Measurements from ENCODE around the gene OTOA. TPM values are rescaled to one million over a fixed set of nuclear protein-coding genes. Genes with fewer than 3 reads are reported as not detected.
"Not testable (repeated sequence)": the region's sequence is repeated elsewhere in the genome, so short reads cannot be mapped to it uniquely, and the experiment has no call there.

OTOA gene
- total RNA-seq, 1 donor from 2014 or later, result under 0.01 TPM

DNA sequence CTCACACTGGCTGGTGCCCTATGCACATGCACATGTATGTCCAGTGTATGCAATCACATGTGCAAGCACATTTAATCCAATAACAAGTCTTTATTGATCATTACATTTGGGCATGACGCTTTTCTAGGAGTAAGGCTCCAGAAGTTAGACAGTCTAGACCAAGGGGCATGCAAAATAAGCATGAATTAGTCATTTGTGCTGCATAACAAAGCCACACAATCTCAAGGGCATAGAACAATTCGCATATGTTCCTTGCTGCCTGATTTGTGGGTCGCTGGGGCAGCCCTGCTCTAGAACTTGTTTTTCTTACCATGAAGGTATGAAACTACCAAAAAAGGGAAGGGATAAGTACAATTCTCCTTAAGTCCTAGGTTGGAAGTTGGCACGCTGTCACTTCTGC, 67.5 kb downstream of the OTOA start:
- H3K9ac ChIP-seq (ENCODE audit: low read depth in 1 of 3, low read length in 3 of 3); H3K27ac ChIP-seq (ENCODE audit: low read depth, low read length); H3K27me3 ChIP-seq (ENCODE audit: control insufficient read depth in 3 of 3, insufficient read depth in 3 of 3, low read length in 3 of 3); H3K9me3 ChIP-seq (ENCODE audit: control insufficient read depth in 3 of 3, low read length in 3 of 3); H3K4me3 ChIP-seq (ENCODE audit: low read length in 3 of 3); H3K36me3 ChIP-seq (ENCODE audit: control insufficient read depth in 3 of 3, insufficient read depth in 3 of 3, low read length in 3 of 3); H3K4me1 ChIP-seq (ENCODE audit: control insufficient read depth in 3 of 3, insufficient read depth in 3 of 3, low read length in 3 of 3): not testable (repeated sequence)

DNA sequence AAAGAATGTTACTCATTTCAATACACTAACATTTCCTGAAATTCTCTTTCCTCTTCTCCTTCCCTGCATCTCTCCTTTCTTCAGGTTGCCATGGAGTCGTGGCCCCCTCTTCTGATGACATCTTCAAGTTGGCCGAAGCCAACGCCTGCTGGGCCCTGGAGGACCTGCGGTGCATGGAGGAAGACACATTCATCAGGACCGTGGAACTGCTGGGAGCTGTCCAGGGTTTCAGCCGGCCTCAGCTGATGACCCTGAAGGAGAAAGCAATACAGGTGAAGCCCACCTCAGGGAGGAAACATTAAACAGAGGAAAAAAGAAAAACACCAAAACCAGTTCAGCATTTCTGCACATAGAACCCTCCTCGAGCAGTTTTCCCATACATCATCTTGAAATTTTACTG, 76.9 kb downstream of the OTOA start:
- H3K9me3 ChIP-seq (ENCODE audit: control insufficient read depth in 3 of 3, low read length in 3 of 3); H3K27me3 ChIP-seq (ENCODE audit: control insufficient read depth in 3 of 3, insufficient read depth in 3 of 3, low read length in 3 of 3); H3K9ac ChIP-seq (ENCODE audit: low read depth in 1 of 3, low read length in 3 of 3); H3K4me1 ChIP-seq (ENCODE audit: control insufficient read depth in 3 of 3, insufficient read depth in 3 of 3, low read length in 3 of 3); H3K4me3 ChIP-seq (ENCODE audit: low read length in 3 of 3); H3K27ac ChIP-seq (ENCODE audit: low read depth, low read length); H3K36me3 ChIP-seq (ENCODE audit: control insufficient read depth in 3 of 3, insufficient read depth in 3 of 3, low read length in 3 of 3): not testable (repeated sequence)

DNA sequence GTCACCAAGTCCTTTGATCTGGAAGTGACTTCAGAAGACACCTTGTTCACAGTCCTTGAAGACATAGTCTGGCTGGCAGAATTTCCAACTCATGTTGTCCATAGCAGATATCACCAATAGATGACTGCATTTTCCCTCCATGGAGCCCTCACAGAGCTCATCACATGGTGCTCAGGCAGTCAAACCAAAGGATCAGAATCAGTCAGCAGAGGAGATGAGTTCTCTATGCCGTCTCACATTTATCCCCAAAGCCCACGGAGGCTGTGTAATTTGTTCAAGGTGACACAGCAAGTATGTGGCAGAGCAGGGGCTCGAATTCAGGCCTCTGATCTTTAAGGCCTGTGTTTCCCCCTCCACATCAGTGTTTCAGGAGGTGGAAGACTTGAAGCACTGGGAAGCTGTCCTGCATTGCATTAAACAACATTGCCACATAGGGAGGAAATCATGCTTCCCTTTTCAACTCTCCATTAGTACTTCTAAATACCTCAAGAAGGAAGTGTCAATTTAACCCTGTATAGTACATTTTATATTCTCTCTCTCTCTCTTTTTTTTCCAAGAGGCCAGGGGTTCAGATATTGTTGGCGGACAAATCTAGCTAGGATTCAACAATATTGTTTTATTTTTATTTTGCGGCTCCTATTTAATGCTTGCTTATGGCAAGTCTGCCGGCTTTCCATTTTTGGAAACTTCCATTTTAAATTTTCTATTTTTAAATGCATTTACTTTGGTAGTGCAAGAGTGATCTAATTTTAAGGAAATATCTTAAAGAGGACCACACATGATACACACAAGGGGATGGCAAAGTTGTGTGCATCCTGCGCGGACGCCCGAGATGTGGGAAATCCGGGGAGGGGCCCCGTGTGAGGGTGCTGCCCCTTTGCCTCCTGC, 92.7 kb downstream of the OTOA start:
- H3K4me3 ChIP-seq (ENCODE audit: low read length in 3 of 3); H3K36me3 ChIP-seq (ENCODE audit: control insufficient read depth in 3 of 3, insufficient read depth in 3 of 3, low read length in 3 of 3): not testable (repeated sequence)

DNA sequence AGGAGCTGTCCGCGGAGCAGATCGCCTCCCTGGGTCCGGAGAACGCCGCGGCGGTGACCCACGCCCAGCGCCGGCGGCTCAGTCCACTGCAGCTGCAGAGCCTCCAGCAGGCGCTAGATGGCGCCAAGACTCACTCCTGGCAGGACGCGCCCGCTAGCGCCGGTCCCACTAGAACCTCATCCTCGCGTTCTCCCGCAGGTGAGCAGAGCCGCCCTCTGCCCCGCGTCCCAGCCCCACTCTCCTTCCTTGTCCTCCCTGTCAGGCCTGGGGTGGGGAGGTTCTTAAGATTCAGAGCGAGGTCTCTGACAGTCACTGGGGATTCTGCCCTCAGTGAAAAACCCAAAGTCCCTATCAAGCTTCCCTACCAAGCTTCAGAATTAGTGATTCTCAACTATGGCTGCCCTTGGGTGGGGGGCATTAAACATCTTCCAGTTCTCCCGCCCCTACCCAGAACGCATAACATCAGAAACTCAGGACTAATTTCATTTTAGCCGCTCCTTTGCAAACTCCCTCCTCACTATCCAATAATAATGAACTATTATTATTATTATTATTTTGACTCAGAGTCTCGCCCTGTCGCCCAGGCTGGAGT, 93.4 kb downstream of the OTOA start:
- not testable (repeated sequence) for H3K27ac ChIP-seq (ENCODE audit: low read depth, low read length); H3K4me3 ChIP-seq (ENCODE audit: low read length in 3 of 3); H3K4me1 ChIP-seq (ENCODE audit: control insufficient read depth in 3 of 3, insufficient read depth in 3 of 3, low read length in 3 of 3); H3K9me3 ChIP-seq (ENCODE audit: control insufficient read depth in 3 of 3, low read length in 3 of 3); H3K9ac ChIP-seq (ENCODE audit: low read depth in 1 of 3, low read length in 3 of 3); H3K27me3 ChIP-seq (ENCODE audit: control insufficient read depth in 3 of 3, insufficient read depth in 3 of 3, low read length in 3 of 3); H3K36me3 ChIP-seq (ENCODE audit: control insufficient read depth in 3 of 3, insufficient read depth in 3 of 3, low read length in 3 of 3)

More for the DNA sequence above, 92.7 kb downstream of the OTOA start:
- H3K27me3 ChIP-seq (ENCODE audit: control insufficient read depth in 3 of 3, insufficient read depth in 3 of 3, low read length in 3 of 3); H3K27ac ChIP-seq (ENCODE audit: low read depth, low read length); H3K9me3 ChIP-seq (ENCODE audit: control insufficient read depth in 3 of 3, low read length in 3 of 3); H3K9ac ChIP-seq (ENCODE audit: low read depth in 1 of 3, low read length in 3 of 3); H3K4me1 ChIP-seq (ENCODE audit: control insufficient read depth in 3 of 3, insufficient read depth in 3 of 3, low read length in 3 of 3): not testable (repeated sequence)

DNA sequence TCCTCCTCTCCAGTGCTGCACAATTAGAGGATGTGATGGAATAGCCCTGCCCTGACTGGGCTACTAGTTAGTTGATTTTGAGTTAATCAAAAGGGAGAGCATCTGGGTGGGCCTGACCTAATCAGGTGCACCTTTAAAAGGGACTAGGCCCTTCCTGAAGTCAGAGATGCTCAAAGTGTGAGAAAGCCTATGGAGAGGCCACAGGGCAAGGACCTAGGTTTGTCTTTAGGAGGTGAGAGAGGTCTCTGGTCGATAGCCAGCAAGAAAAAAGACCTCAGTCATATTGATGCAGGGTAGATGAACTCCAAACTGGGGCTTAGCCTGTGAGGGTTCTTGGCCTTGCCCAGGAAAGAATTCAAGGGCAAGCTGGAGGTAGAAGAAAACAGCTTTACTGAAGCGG, 104.5 kb downstream of the OTOA start:
- not testable (repeated sequence) for H3K27ac ChIP-seq (ENCODE audit: low read depth, low read length); H3K36me3 ChIP-seq (ENCODE audit: control insufficient read depth in 3 of 3, insufficient read depth in 3 of 3, low read length in 3 of 3); H3K9ac ChIP-seq (ENCODE audit: low read depth in 1 of 3, low read length in 3 of 3); H3K4me3 ChIP-seq (ENCODE audit: low read length in 3 of 3); H3K27me3 ChIP-seq (ENCODE audit: control insufficient read depth in 3 of 3, insufficient read depth in 3 of 3, low read length in 3 of 3); H3K4me1 ChIP-seq (ENCODE audit: control insufficient read depth in 3 of 3, insufficient read depth in 3 of 3, low read length in 3 of 3); H3K9me3 ChIP-seq (ENCODE audit: control insufficient read depth in 3 of 3, low read length in 3 of 3)

DNA sequence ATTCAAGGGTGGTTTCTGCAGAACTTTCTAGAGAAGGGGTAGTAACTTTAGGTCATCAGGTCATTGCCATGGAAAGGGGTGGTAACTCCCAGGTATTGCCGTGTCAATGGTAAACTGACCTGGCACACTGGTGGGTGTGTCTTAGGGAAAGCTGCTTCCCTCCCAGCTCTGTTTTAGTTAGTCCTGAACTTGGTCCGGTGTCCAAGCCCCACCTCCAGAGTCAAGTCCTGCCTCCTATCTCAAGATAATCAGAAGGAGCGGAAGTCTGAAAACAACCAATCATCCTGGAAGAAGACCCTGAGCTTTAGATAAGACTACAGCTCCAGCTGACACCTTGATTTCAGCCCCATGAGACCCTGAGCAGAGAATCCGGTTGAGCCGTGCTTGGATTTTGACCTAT, 105.0 kb downstream of the OTOA start:
- H3K4me3 ChIP-seq (ENCODE audit: low read length in 3 of 3); H3K9me3 ChIP-seq (ENCODE audit: control insufficient read depth in 3 of 3, low read length in 3 of 3); H3K4me1 ChIP-seq (ENCODE audit: control insufficient read depth in 3 of 3, insufficient read depth in 3 of 3, low read length in 3 of 3); H3K27ac ChIP-seq (ENCODE audit: low read depth, low read length); H3K27me3 ChIP-seq (ENCODE audit: control insufficient read depth in 3 of 3, insufficient read depth in 3 of 3, low read length in 3 of 3); H3K9ac ChIP-seq (ENCODE audit: low read depth in 1 of 3, low read length in 3 of 3); H3K36me3 ChIP-seq (ENCODE audit: control insufficient read depth in 3 of 3, insufficient read depth in 3 of 3, low read length in 3 of 3): not testable (repeated sequence)

DNA sequence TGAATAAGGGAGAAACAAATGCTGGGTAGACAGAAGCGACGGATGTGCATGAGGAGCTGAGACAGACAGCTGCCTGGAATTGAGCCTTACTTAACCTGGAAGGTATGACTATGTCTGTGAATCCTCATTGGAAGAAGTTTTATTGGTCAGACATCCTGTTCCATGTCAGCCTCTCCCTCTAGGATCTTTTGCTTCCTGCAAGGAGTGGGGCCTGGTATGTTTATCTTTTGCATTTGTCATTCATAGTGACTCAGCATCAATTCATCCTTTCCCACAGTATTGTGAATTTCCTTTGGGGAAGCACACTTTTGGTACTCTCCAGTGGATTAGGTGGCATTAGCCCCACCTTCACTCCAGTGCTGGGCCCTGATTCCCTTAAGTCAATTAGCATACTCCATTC, 105.5 kb downstream of the OTOA start:
- not testable (repeated sequence) for H3K36me3 ChIP-seq (ENCODE audit: control insufficient read depth in 3 of 3, insufficient read depth in 3 of 3, low read length in 3 of 3); H3K4me1 ChIP-seq (ENCODE audit: control insufficient read depth in 3 of 3, insufficient read depth in 3 of 3, low read length in 3 of 3); H3K27me3 ChIP-seq (ENCODE audit: control insufficient read depth in 3 of 3, insufficient read depth in 3 of 3, low read length in 3 of 3); H3K27ac ChIP-seq (ENCODE audit: low read depth, low read length); H3K9me3 ChIP-seq (ENCODE audit: control insufficient read depth in 3 of 3, low read length in 3 of 3); H3K4me3 ChIP-seq (ENCODE audit: low read length in 3 of 3); H3K9ac ChIP-seq (ENCODE audit: low read depth in 1 of 3, low read length in 3 of 3)

DNA sequence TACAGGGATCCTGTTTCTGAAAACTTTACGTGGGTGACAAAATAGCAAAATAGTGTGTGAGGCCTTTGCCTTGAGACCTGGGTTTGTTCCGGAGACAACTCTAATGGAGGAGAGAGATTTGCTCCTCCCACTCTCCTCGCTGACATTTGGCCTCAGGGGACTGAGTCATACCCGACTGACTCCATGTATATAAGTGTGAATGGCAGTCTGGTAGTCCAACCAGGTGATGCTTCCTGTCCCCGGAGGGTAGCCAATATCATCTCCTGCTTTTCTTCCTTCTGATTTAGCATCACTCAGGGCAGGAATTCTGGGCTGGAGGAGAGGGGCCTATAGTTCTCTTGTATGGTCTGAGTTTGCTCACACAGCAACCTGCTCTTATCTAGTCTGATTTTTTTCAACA, 106.8 kb downstream of the OTOA start:
- H3K36me3 ChIP-seq (ENCODE audit: control insufficient read depth in 3 of 3, insufficient read depth in 3 of 3, low read length in 3 of 3); H3K9ac ChIP-seq (ENCODE audit: low read depth in 1 of 3, low read length in 3 of 3); H3K27ac ChIP-seq (ENCODE audit: low read depth, low read length); H3K9me3 ChIP-seq (ENCODE audit: control insufficient read depth in 3 of 3, low read length in 3 of 3); H3K4me3 ChIP-seq (ENCODE audit: low read length in 3 of 3); H3K27me3 ChIP-seq (ENCODE audit: control insufficient read depth in 3 of 3, insufficient read depth in 3 of 3, low read length in 3 of 3); H3K4me1 ChIP-seq (ENCODE audit: control insufficient read depth in 3 of 3, insufficient read depth in 3 of 3, low read length in 3 of 3): not testable (repeated sequence)

DNA sequence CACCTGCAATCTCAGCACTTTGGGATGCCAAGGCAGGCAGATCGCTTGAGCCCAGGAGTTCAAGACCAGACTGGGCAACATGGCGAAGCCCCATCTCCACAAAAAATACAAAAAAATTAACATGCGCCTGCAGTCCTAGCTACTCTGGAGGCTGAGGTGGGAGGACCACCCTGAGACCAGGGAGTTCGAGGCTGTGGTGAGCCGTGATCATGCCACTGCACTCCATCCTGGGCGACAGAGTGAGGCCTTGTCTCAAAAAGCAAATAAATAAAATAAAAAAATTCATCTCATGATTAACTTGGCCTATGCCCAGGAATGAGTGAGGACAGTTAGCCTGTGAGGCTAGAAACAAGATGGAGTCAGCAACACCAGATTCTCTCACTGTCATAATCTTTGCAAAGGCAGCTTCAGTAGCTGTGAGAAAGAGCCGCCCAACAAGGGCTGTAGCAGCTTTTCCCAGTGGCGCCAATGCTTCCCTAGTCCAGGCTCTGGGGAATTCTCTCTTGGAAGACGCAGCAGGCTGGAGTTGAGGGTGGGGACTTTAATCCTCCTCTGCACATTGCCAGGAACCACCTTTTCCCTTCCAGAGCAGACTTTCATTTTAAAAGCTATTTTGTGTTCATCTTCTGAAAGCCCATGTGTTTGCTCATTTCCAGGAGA, 108.9 kb downstream of the OTOA start:
- not testable (repeated sequence) for H3K36me3 ChIP-seq (ENCODE audit: control insufficient read depth in 3 of 3, insufficient read depth in 3 of 3, low read length in 3 of 3); H3K4me3 ChIP-seq (ENCODE audit: low read length in 3 of 3); H3K4me1 ChIP-seq (ENCODE audit: control insufficient read depth in 3 of 3, insufficient read depth in 3 of 3, low read length in 3 of 3); H3K27me3 ChIP-seq (ENCODE audit: control insufficient read depth in 3 of 3, insufficient read depth in 3 of 3, low read length in 3 of 3); H3K9me3 ChIP-seq (ENCODE audit: control insufficient read depth in 3 of 3, low read length in 3 of 3); H3K9ac ChIP-seq (ENCODE audit: low read depth in 1 of 3, low read length in 3 of 3); H3K27ac ChIP-seq (ENCODE audit: low read depth, low read length)

DNA sequence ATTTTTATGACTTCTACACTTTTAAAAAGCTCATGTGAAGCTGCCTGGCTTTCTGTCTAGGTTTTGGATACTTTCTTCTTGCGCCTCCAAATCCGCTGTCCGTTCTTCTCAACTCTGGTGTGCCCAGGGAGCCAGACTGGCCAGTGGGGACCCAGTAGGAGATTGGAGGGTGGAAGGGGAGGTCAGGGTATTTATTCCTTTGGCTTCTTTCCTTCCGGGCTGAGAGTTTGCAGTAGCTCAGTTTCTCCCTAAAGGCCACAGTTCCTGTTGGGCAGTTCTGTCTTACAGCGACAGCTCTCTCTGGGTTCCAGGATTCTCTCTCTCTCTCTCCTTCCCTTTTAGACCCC, 109.4 kb downstream of the OTOA start:
- not testable (repeated sequence) for H3K4me3 ChIP-seq (ENCODE audit: low read length in 3 of 3); H3K4me1 ChIP-seq (ENCODE audit: control insufficient read depth in 3 of 3, insufficient read depth in 3 of 3, low read length in 3 of 3); H3K9ac ChIP-seq (ENCODE audit: low read depth in 1 of 3, low read length in 3 of 3); H3K27me3 ChIP-seq (ENCODE audit: control insufficient read depth in 3 of 3, insufficient read depth in 3 of 3, low read length in 3 of 3); H3K9me3 ChIP-seq (ENCODE audit: control insufficient read depth in 3 of 3, low read length in 3 of 3); H3K27ac ChIP-seq (ENCODE audit: low read depth, low read length); H3K36me3 ChIP-seq (ENCODE audit: control insufficient read depth in 3 of 3, insufficient read depth in 3 of 3, low read length in 3 of 3)

Data from skeletal muscle tissue (tissue), 4 donors.